Measurements from ENCODE around the gene SLBP.
A peak's percentile ranks its signal among the peaks of the same experiment; 100 is the strongest.

Gene SLBP

GRCh38 chr4:1655081-1655480 lies 57.0 kb downstream of the SLBP start:
- Histone ChIP-seq H3K9ac (ENCODE audit: low read length) (no peak overlapping the region), H3K27me3 (replicated peaks; ENCODE audit: control insufficient read depth, insufficient read depth, low read length) (no peaks in the 10 kb centered on the region), H3K9me3 (ENCODE audit: control insufficient read depth, low read length) (no peaks in the 10 kb centered on the region), H3K36me3 (ENCODE audit: control insufficient read depth, insufficient read depth, low read length, severe bottlenecking) (no peaks in the 10 kb centered on the region), H3K4me1 (ENCODE audit: control insufficient read depth, insufficient read depth, low read length) (no peaks in the 10 kb centered on the region), H3K4me3 (ENCODE audit: low read length) (no peak overlapping the region)
- no peak for DNase-seq (ENCODE audit: low read depth)

GRCh38 chr4:1654216-1654955 lies 57.7 kb downstream of the SLBP start:
- Histone ChIP-seq H3K4me1 (ENCODE audit: control insufficient read depth, insufficient read depth, low read length) (no peaks in the 10 kb centered on the region), H3K27me3 (replicated peaks; ENCODE audit: control insufficient read depth, insufficient read depth, low read length) (no peaks in the 10 kb centered on the region), H3K36me3 (ENCODE audit: control insufficient read depth, insufficient read depth, low read length, severe bottlenecking) (no peaks in the 10 kb centered on the region), H3K4me3 (ENCODE audit: low read length) (no peak overlapping the region), H3K9ac (ENCODE audit: low read length) (no peak overlapping the region), H3K9me3 (ENCODE audit: control insufficient read depth, low read length) (no peaks in the 10 kb centered on the region)
- DNase-seq (ENCODE audit: low read depth), result no peak

GRCh38 chr4:1653776-1654175 lies 58.3 kb downstream of the SLBP start:
- H3K9me3 ChIP-seq (ENCODE audit: control insufficient read depth, low read length), result no peaks in the 10 kb centered on the region
- H3K9ac ChIP-seq (ENCODE audit: low read length), result no peak overlapping the region
- no peak for DNase-seq (ENCODE audit: low read depth)
- no peaks in the 10 kb centered on the region for H3K36me3 ChIP-seq (ENCODE audit: control insufficient read depth, insufficient read depth, low read length, severe bottlenecking)
- H3K27me3 ChIP-seq (replicated peaks; ENCODE audit: control insufficient read depth, insufficient read depth, low read length), result no peaks in the 10 kb centered on the region
- H3K4me1 ChIP-seq (ENCODE audit: control insufficient read depth, insufficient read depth, low read length), result no peaks in the 10 kb centered on the region
- no peak overlapping the region for H3K4me3 ChIP-seq (ENCODE audit: low read length)

DNA sequence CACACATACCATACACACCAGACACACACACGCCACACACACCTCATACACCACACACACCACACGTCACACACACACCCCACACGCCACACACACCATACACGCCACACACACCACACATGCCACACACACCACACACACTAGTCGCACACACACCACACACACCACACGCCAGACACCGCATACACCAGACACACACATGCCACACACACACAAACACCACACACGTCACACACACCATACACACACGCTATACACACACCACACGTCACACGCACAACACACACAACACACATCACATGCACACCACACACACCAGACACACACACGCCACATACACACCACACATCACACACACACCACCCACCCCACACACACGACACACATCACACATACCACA lies 60.0 kb downstream of the SLBP start:
- H3K4me1 ChIP-seq (ENCODE audit: control insufficient read depth, insufficient read depth, low read length), result no peaks in the 10 kb centered on the region
- H3K27me3 ChIP-seq (replicated peaks; ENCODE audit: control insufficient read depth, insufficient read depth, low read length), result no peaks in the 10 kb centered on the region
- no peak for DNase-seq (ENCODE audit: low read depth)
- no peak overlapping the region for H3K9ac ChIP-seq (ENCODE audit: low read length)
- no peak overlapping the region for H3K4me3 ChIP-seq (ENCODE audit: low read length)
- H3K36me3 ChIP-seq (ENCODE audit: control insufficient read depth, insufficient read depth, low read length, severe bottlenecking), result no peaks in the 10 kb centered on the region
- no peaks in the 10 kb centered on the region for H3K9me3 ChIP-seq (ENCODE audit: control insufficient read depth, low read length)

GRCh38 chr4:1651609-1652008 lies 60.5 kb downstream of the SLBP start:
- Histone ChIP-seq H3K27me3 (replicated peaks; ENCODE audit: control insufficient read depth, insufficient read depth, low read length) (no peaks in the 10 kb centered on the region), H3K4me3 (ENCODE audit: low read length) (no peak overlapping the region), H3K36me3 (ENCODE audit: control insufficient read depth, insufficient read depth, low read length, severe bottlenecking) (no peaks in the 10 kb centered on the region), H3K9ac (ENCODE audit: low read length) (no peak overlapping the region), H3K4me1 (ENCODE audit: control insufficient read depth, insufficient read depth, low read length) (no peaks in the 10 kb centered on the region), H3K9me3 (ENCODE audit: control insufficient read depth, low read length) (no peaks in the 10 kb centered on the region)
- DNase-seq (ENCODE audit: low read depth), result no peak

- no peak for DNase-seq (ENCODE audit: low read depth)
These were observed 63.2 kb downstream of the SLBP start for GRCh38 chr4:1648962-1649361.

DNA sequence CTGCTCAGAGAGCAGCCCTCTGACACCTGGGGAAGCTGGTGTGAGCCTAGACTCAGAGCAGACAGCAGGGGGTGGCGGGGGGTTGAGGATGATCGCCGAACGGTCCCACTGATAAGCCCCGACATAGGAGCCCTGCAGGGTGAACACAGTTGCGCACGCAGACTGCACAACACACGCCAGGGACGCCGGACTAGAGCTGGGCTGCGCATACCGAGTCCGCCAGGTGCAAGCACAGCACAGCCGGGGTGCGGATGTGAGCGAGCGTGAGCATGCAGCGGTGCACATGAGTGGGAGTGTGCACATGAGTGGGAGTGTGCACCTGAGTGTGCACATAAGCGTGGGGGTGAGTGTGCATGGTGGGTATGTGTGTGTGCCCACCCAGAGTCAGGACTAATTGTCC lies 64.7 kb downstream of the SLBP start:
- Histone ChIP-seq H3K27me3 (replicated peaks; ENCODE audit: control insufficient read depth, insufficient read depth, low read length) (no peaks in the 10 kb centered on the region), H3K9me3 (ENCODE audit: control insufficient read depth, low read length) (no peaks in the 10 kb centered on the region), H3K4me1 (ENCODE audit: control insufficient read depth, insufficient read depth, low read length) (peaks cover 14% of the 10 kb centered on the region), H3K4me3 (ENCODE audit: low read length) (no peak overlapping the region), H3K36me3 (ENCODE audit: control insufficient read depth, insufficient read depth, low read length, severe bottlenecking) (no peaks in the 10 kb centered on the region), H3K9ac (ENCODE audit: low read length) (no peak overlapping the region)
- no peak for DNase-seq (ENCODE audit: low read depth)

More at GRCh38 chr4:1648962-1649361, 63.2 kb downstream of the SLBP start:
- peaks cover 14% of the 10 kb centered on the region for H3K4me1 ChIP-seq (ENCODE audit: control insufficient read depth, insufficient read depth, low read length)
- no peaks in the 10 kb centered on the region for H3K36me3 ChIP-seq (ENCODE audit: control insufficient read depth, insufficient read depth, low read length, severe bottlenecking)
- H3K9me3 ChIP-seq (ENCODE audit: control insufficient read depth, low read length), result no peaks in the 10 kb centered on the region
- H3K9ac ChIP-seq (ENCODE audit: low read length), result no peak overlapping the region
- H3K4me3 ChIP-seq (ENCODE audit: low read length), result no peak overlapping the region
- no peaks in the 10 kb centered on the region for H3K27me3 ChIP-seq (replicated peaks; ENCODE audit: control insufficient read depth, insufficient read depth, low read length)

GRCh38 chr4:1646690-1647089 lies 65.4 kb downstream of the SLBP start:
- no peaks in the 10 kb centered on the region for H3K36me3 ChIP-seq (ENCODE audit: control insufficient read depth, insufficient read depth, low read length, severe bottlenecking)
- no peaks in the 10 kb centered on the region for H3K9me3 ChIP-seq (ENCODE audit: control insufficient read depth, low read length)
- H3K4me1 ChIP-seq (ENCODE audit: control insufficient read depth, insufficient read depth, low read length), result peaks cover 14% of the 10 kb centered on the region
- H3K9ac ChIP-seq (ENCODE audit: low read length), result no peak overlapping the region
- no peaks in the 10 kb centered on the region for H3K27me3 ChIP-seq (replicated peaks; ENCODE audit: control insufficient read depth, insufficient read depth, low read length)
- H3K4me3 ChIP-seq (ENCODE audit: low read length), result no peak overlapping the region
- DNase-seq (ENCODE audit: low read depth), result no peak

- Histone ChIP-seq H3K36me3 (ENCODE audit: control insufficient read depth, insufficient read depth, low read length, severe bottlenecking) (no peaks in the 10 kb centered on the region), H3K4me1 (ENCODE audit: control insufficient read depth, insufficient read depth, low read length) (peaks cover 14% of the 10 kb centered on the region), H3K27me3 (replicated peaks; ENCODE audit: control insufficient read depth, insufficient read depth, low read length) (no peaks in the 10 kb centered on the region), H3K9me3 (ENCODE audit: control insufficient read depth, low read length) (no peaks in the 10 kb centered on the region), H3K4me3 (ENCODE audit: low read length) (peak overlapping the region; percentile 48), H3K9ac (ENCODE audit: low read length) (peak overlapping the region; percentile 43)
- DNase-seq (ENCODE audit: low read depth), result peak; percentile 42
These were observed 67.0 kb downstream of the SLBP start for GRCh38 chr4:1644891-1645657.

- Histone ChIP-seq H3K36me3 (ENCODE audit: control insufficient read depth, insufficient read depth, low read length, severe bottlenecking) (no peaks in the 10 kb centered on the region), H3K4me3 (ENCODE audit: low read length) (peak overlapping the region; percentile 48), H3K9ac (ENCODE audit: low read length) (peak overlapping the region; percentile 43), H3K27me3 (replicated peaks; ENCODE audit: control insufficient read depth, insufficient read depth, low read length) (no peaks in the 10 kb centered on the region), H3K9me3 (ENCODE audit: control insufficient read depth, low read length) (no peaks in the 10 kb centered on the region), H3K4me1 (ENCODE audit: control insufficient read depth, insufficient read depth, low read length) (peaks cover 14% of the 10 kb centered on the region)
- no peak for DNase-seq (ENCODE audit: low read depth)
These were observed 68.0 kb downstream of the SLBP start for GRCh38 chr4:1643971-1644735.

All from adipocyte (in vitro differentiated cells).